Neural crest cell (in vitro differentiated cells): ENCODE data around the gene RPEL1. TPM values are rescaled to one million over a fixed set of nuclear protein-coding genes. Genes with fewer than 3 reads are reported as not detected.

Experiments used
- DNase-seq: peaks from one replicate; pipeline ENCODE4 v3.0.0; 2021; ENCODE audit warnings: low read depth, mixed read lengths, low spot score
- H3K27ac Mint-ChIP-seq: one replicate; pipeline ENCODE4 v1.8.0; 2021; ENCODE audit warnings: mild to moderate bottlenecking, mixed read lengths; ENCODE audit not compliant: unreplicated experiment
- H3K27me3 Mint-ChIP-seq: 2 replicates; pipeline ENCODE4 v1.8.0; 2021; ENCODE audit warnings: low read depth, mild to moderate bottlenecking, mixed read lengths
- H3K36me3 Mint-ChIP-seq: 2 replicates; pipeline ENCODE4 v1.8.0; 2021; ENCODE audit warnings: low read depth, mild to moderate bottlenecking, mixed read lengths
- H3K4me1 Mint-ChIP-seq: 2 replicates; pipeline ENCODE4 v1.8.0; 2021; ENCODE audit warnings: mixed read lengths
- H3K4me3 Mint-ChIP-seq: one replicate; pipeline ENCODE4 v1.8.0; 2021; ENCODE audit warnings: mild to moderate bottlenecking, mixed read lengths
- H3K9me3 Mint-ChIP-seq: 2 replicates; pipeline ENCODE4 v1.8.0; 2021; ENCODE audit warnings: mixed read lengths
- CTCF ChIP-seq: fragments of 200-600 bp; sonication (generic); conservative IDR thresholded peaks from 2 replicates; pipeline ENCODE4 v1.5.0; 2021; ENCODE audit warnings: antibody characterized with exemption, mild to moderate bottlenecking
- total RNA-seq: library from RNA; stranded (reverse); gene quantifications from 2 replicates; pipeline ENCODE4 v1.2.1, GENCODE V29; 2021

RPEL1 gene
- total RNA-seq, 1 donor from 2014 or later: not detected

- Mint-ChIP-seq H3K27me3 (no peaks in the 10 kb centered on the region), H3K27ac (no peak overlapping the region), H3K36me3 (no peaks in the 10 kb centered on the region), H3K4me1 (no peaks in the 10 kb centered on the region), H3K9me3 (no peaks in the 10 kb centered on the region), H3K4me3 (no peak overlapping the region)
- peak; percentile 57 for DNase-seq
- peak; percentile 85 for TF ChIP-seq CTCF
Observed at GRCh38 chr10:103244666-103245271, 918 bp upstream of the RPEL1 start.

- peaks cover 2% of the 10 kb centered on the region for H3K36me3 Mint-ChIP-seq
- H3K4me1 Mint-ChIP-seq: no peaks in the 10 kb centered on the region
- no peak overlapping the region for H3K4me3 Mint-ChIP-seq
- TF ChIP-seq CTCF: no peak
- peaks cover 2% of the 10 kb centered on the region for H3K9me3 Mint-ChIP-seq
- DNase-seq: no peak
- H3K27me3 Mint-ChIP-seq: no peaks in the 10 kb centered on the region
- no peak overlapping the region for H3K27ac Mint-ChIP-seq
Observed at GRCh38 chr10:103246324-103246723, 637 bp downstream of the RPEL1 start.

GRCh38 chr10:103254113-103254512 is 8.4 kb downstream of the RPEL1 start:
- Mint-ChIP-seq H3K4me3 (no peak overlapping the region), H3K4me1 (no peaks in the 10 kb centered on the region), H3K36me3 (peaks cover 6% of the 10 kb centered on the region), H3K27ac (no peak overlapping the region), H3K27me3 (no peaks in the 10 kb centered on the region), H3K9me3 (peaks cover 8% of the 10 kb centered on the region)
- DNase-seq: no peak
- TF ChIP-seq CTCF: no peak

GRCh38 chr10:103254538-103255325 is 9.0 kb downstream of the RPEL1 start:
- no peak for DNase-seq
- no peaks in the 10 kb centered on the region for H3K4me1 Mint-ChIP-seq
- no peaks in the 10 kb centered on the region for H3K27me3 Mint-ChIP-seq
- peaks cover 7% of the 10 kb centered on the region for H3K36me3 Mint-ChIP-seq
- H3K27ac Mint-ChIP-seq: no peak overlapping the region
- no peak overlapping the region for H3K4me3 Mint-ChIP-seq
- TF ChIP-seq CTCF: no peak
- peaks cover 12% of the 10 kb centered on the region for H3K9me3 Mint-ChIP-seq

GRCh38 chr10:103256613-103257012 is 10.9 kb downstream of the RPEL1 start:
- no peak for DNase-seq
- no peak overlapping the region for H3K27ac Mint-ChIP-seq
- H3K27me3 Mint-ChIP-seq: no peaks in the 10 kb centered on the region
- peaks cover 6% of the 10 kb centered on the region for H3K36me3 Mint-ChIP-seq
- no peak overlapping the region for H3K4me3 Mint-ChIP-seq
- no peaks in the 10 kb centered on the region for H3K4me1 Mint-ChIP-seq
- peaks cover 19% of the 10 kb centered on the region for H3K9me3 Mint-ChIP-seq
- TF ChIP-seq CTCF: no peak
